Mucosa of rectum (tissue), 2 donors: ENCODE data around the gene KRT14.

Experiments used
- H3K27ac ChIP-seq, 2 donors: one replicate each; pipeline ENCODE4 v1.7.0; 2013; ENCODE audit warnings: inconsistent platforms in 2 of 2, low read depth in 2 of 2, low read length in 2 of 2
- H3K27me3 ChIP-seq, 2 donors: one replicate each; pipeline ENCODE4 v1.7.0; 2013; ENCODE audit warnings: low read length in 2 of 2; ENCODE audit not compliant: control insufficient read depth in 2 of 2, insufficient read depth in 2 of 2
- H3K36me3 ChIP-seq, 2 donors: one replicate each; pipeline ENCODE4 v1.7.0; 2013; ENCODE audit warnings: low read length in 2 of 2; ENCODE audit not compliant: control insufficient read depth in 2 of 2, insufficient read depth in 2 of 2
- H3K4me1 ChIP-seq, 2 donors: one replicate each; pipeline ENCODE4 v1.7.0; 2013; ENCODE audit warnings: low read length in 2 of 2, mild to moderate bottlenecking in 1 of 2; ENCODE audit not compliant: control insufficient read depth in 2 of 2, insufficient read depth in 2 of 2
- H3K4me3 ChIP-seq, 2 donors: one replicate each; pipeline ENCODE4 v1.7.0; 2013; ENCODE audit warnings: low read length in 2 of 2
- H3K9ac ChIP-seq, 2 donors: one replicate each; pipeline ENCODE4 v1.7.0; 2013; ENCODE audit warnings: low read length in 2 of 2, low read depth in 1 of 2, mild to moderate bottlenecking in 1 of 2
- H3K9me3 ChIP-seq, 2 donors: one replicate each; pipeline ENCODE4 v1.7.0; 2013; ENCODE audit warnings: low read length in 2 of 2; ENCODE audit not compliant: control insufficient read depth in 2 of 2
- donor health status: healthy.
- donor health status: Normal muscosa, but diverticular disease.

KRT14 gene

GRCh38 chr17:41586863-41587495 is at the start of gene KRT14:
TSS of gene KRT14 (minus strand) at chr17:41586895. CDS start at chr17:41586834, 61 bp downstream.
- H3K36me3 ChIP-seq: no peaks in the 10 kb centered on the region
- H3K27ac ChIP-seq: no peak within 1 kb of the TSS
- H3K9ac ChIP-seq: no peak within 1 kb of the TSS
- H3K9me3 ChIP-seq: no peaks in the 10 kb centered on the region
- peaks cover 3 to 5% of the 10 kb centered on the region in 2 donors for H3K4me1 ChIP-seq
- no peak within 1 kb of the TSS for H3K4me3 ChIP-seq
- H3K27me3 ChIP-seq: no peaks in the 10 kb centered on the region

DNA sequence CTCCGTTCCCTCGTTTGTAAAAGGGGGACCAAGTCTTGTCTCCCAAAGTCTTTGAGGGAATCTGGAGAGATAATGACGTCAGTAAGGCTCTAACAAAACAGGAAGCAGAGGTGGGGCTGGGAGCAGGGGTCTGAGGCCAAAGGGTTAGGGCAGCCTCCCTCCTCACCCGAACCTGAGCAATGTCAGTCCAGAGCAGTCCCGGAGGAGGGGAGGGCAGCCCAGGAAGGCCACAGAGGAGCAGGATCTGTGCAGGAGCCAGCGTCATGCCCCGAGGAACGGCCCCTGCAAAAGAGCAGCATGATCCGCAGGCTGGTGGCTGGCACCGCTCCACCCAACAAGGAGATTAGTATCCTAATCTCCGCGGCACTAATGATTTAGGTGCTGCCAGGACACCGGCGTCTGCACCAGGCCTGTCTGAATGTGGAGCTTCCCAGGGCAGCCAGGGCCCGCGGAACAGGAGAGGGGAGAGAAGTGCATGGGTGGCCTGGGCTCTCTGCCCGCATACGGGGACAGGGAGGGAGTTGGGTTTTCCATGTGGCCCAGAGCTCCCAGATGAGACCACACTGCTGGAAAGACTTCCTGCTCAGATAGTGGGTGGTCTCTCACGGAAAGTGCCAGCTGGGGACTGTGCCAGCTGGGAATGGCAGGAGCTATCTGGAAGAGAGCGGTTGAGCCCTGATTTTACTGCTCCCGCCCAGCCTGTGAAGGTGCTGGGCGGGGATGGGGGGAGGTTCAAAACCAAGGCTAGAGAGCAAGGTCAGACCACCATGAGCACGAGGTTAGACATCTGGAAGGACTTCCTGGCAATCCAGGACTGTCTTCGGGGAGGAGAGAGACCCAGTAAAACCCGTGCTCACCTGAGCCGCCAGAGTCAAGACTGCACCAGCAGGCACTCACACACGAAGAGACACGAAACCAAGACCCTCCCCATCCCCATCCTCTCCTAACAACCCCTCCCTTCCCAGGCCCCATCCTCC is 48.7 kb upstream of the KRT14 start:
- Histone ChIP-seq H3K9me3 (no peaks in the 10 kb centered on the region), H3K4me1 (peaks cover 5 to 7% of the 10 kb centered on the region in 2 donors), H3K36me3 (no peaks in the 10 kb centered on the region), H3K4me3 (no peak overlapping the region), H3K27ac (no peak overlapping the region), H3K9ac (no peak overlapping the region), H3K27me3 (no peaks in the 10 kb centered on the region)

DNA sequence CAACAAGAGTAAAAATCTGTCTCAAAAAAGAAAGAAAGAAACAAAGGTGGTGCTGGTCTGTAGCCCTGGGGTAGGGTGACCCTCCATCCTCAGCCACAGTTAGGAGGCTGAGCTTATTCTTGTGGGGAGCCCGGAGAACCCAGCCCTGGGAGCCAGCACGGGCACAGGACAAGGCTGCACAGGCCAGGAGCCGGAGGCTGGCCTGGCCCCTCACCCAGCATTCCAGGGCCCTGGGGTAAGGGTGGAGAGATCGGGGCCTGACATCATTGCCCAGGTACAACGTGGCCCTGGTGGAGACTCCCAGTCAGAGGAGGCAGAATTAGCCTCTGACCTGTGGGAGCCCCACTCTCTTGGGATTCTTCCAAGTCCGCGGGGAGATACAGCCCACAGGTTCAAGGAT is 47.9 kb upstream of the KRT14 start:
- peaks cover 5 to 7% of the 10 kb centered on the region in 2 donors for H3K4me1 ChIP-seq
- no peaks in the 10 kb centered on the region for H3K27me3 ChIP-seq
- no peaks in the 10 kb centered on the region for H3K9me3 ChIP-seq
- no peak overlapping the region for H3K27ac ChIP-seq
- no peaks in the 10 kb centered on the region for H3K36me3 ChIP-seq
- H3K4me3 ChIP-seq: no peak overlapping the region
- no peak overlapping the region for H3K9ac ChIP-seq

- H3K4me1 ChIP-seq: peaks cover 5 to 7% of the 10 kb centered on the region in 2 donors
- H3K9ac ChIP-seq: no peak overlapping the region
- no peak overlapping the region for H3K4me3 ChIP-seq
- H3K9me3 ChIP-seq: no peaks in the 10 kb centered on the region
- H3K36me3 ChIP-seq: no peaks in the 10 kb centered on the region
- no peak overlapping the region for H3K27ac ChIP-seq
- H3K27me3 ChIP-seq: no peaks in the 10 kb centered on the region
Observed at GRCh38 chr17:41633556-41634199, 47.0 kb upstream of the KRT14 start.

GRCh38 chr17:41632482-41633105 is 45.9 kb upstream of the KRT14 start:
- Histone ChIP-seq H3K9ac (no peak overlapping the region), H3K4me1 (peaks cover 5 to 7% of the 10 kb centered on the region in 2 donors), H3K9me3 (no peaks in the 10 kb centered on the region), H3K27me3 (no peaks in the 10 kb centered on the region), H3K27ac (no peak overlapping the region), H3K4me3 (no peak overlapping the region), H3K36me3 (no peaks in the 10 kb centered on the region)

- no peaks in the 10 kb centered on the region for H3K36me3 ChIP-seq
- H3K27ac ChIP-seq: no peak overlapping the region
- H3K9ac ChIP-seq: no peak overlapping the region
- peaks cover 5 to 7% of the 10 kb centered on the region in 2 donors for H3K4me1 ChIP-seq
- no peak overlapping the region for H3K4me3 ChIP-seq
- no peaks in the 10 kb centered on the region for H3K27me3 ChIP-seq
- no peaks in the 10 kb centered on the region for H3K9me3 ChIP-seq
Observed at GRCh38 chr17:41631898-41632285, 45.2 kb upstream of the KRT14 start.

DNA sequence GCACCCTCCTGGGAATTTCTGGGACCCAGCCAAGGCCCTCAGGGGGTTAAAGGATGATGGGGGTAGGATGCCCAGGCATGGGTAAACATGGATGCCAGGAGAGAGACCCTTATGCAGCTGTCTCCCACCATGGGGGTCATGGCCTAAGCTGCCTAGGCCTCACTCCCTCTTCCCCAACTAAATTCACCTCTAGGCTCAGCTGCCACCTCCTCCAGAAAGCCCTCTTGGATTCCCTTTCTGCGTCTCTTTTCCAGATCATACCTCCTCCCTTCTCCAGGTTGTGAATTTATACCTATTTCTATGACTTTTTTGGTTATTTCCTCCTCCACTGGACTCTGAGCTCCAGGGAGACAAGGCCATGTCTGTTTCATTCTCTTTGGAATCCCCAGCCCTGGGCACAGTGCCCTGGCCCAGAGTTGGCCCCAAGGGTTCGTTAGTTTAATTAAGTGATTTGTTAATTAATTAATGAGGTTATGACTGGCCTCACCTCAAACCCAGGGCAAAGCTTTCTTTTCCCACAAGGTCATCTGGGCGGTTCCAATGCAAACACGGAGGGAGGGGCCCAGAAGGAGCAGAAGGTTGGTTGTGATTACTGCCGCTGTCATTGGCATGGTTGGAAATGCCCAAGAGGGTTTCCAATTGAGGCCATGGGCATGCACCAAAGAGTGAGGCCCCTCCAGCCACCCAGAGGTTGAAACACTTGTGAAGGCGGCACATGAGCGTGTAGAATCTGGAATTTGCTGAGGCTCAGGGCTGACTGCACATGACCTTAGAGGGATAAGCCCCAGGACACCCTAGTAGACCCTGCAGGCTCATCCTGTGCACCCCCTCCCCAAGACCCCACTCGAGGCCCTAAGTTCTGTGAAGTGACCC is 44.6 kb upstream of the KRT14 start:
- H3K27ac ChIP-seq: no peak overlapping the region
- peaks cover 5 to 7% of the 10 kb centered on the region in 2 donors for H3K4me1 ChIP-seq
- H3K4me3 ChIP-seq: no peak overlapping the region
- no peaks in the 10 kb centered on the region for H3K27me3 ChIP-seq
- no peaks in the 10 kb centered on the region for H3K36me3 ChIP-seq
- H3K9me3 ChIP-seq: no peaks in the 10 kb centered on the region
- H3K9ac ChIP-seq: no peak overlapping the region

DNA sequence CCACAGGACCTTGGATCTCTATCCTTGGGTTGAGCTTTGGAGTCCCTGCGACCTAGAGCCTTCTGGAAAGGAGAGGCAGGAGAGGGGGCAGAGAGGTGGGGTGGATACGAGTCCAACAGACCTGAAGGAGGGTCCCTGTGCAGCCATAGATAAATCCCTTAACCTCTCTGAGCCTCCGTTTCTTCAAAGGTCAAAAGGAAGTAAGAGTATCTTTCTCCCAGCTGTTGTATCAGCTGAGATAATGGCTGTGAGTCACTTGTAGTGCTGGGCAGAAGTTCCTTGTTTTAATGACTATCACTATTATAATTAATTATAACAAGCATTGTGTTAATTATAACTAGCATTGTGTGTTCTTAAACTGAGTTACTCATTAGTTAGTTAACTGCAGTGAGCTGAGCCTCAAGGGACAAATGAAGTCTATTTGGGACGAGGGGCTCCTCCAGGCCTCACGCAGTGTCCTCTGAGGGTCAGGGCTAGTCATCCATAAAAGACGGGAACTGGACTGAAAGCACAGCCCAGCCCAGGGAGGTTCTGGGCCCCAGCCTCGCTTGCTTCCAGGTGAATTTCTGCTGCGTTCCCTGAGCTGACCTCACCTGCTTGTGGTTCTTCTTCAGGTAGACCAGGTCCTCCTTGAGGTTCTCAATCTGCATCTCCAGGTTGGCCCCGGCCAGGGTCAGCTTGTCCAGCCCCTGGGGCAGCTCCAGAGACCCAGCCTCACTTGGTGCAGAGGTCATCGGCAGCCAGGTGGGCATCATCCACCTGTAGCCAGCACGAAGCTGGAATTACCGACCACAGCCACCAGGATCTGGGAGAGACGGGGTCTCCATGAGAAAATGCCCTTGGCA is 43.4 kb upstream of the KRT14 start:
- Histone ChIP-seq H3K9me3 (no peaks in the 10 kb centered on the region), H3K4me1 (peaks cover 0 to 2% of the 10 kb centered on the region in 2 donors), H3K9ac (no peak overlapping the region), H3K36me3 (no peaks in the 10 kb centered on the region), H3K4me3 (no peak overlapping the region), H3K27me3 (no peaks in the 10 kb centered on the region), H3K27ac (no peak overlapping the region)

DNA sequence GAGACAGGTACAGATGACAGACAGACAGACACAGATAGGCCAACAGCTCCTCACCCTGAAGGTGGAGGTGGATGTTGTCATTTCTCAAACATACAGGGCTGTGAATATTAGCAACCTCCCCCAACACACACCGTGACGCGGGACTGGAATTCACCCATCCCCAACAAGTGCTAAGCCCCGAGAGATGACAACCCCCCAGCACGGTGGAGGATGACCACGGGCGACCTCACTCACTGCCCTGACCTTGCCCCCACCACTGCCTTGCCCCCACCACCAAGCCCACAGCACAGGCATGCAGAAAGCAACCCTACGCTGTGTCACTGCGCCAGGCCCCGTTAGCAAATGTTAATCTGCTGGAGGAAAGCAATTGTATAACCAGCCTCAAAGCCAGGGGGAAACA is 42.6 kb upstream of the KRT14 start:
- H3K9ac ChIP-seq: no peak overlapping the region
- no peaks in the 10 kb centered on the region for H3K36me3 ChIP-seq
- H3K4me3 ChIP-seq: no peak overlapping the region
- no peak overlapping the region for H3K27ac ChIP-seq
- no peaks in the 10 kb centered on the region for H3K4me1 ChIP-seq
- H3K27me3 ChIP-seq: no peaks in the 10 kb centered on the region
- no peaks in the 10 kb centered on the region for H3K9me3 ChIP-seq
